ENCODE data around the gene LRRC4C. TPM values are rescaled to one million over a fixed set of nuclear protein-coding genes. Genes with fewer than 3 reads are reported as not detected.
"Not testable (repeated sequence)": the region's sequence is repeated elsewhere in the genome, so short reads cannot be mapped to it uniquely, and the experiment has no call there.

The LRRC4C gene
- total and polyA plus RNA-seq, 2 experiments from 2014 or later = 0.35 to 1.1 TPM

- peaks cover 37% of the 10 kb centered on the region for H3K4me1 Mint-ChIP-seq
- H3K4me3 Mint-ChIP-seq; H3K36me3 Mint-ChIP-seq (ENCODE audit: low read depth); H3K9me3 Mint-ChIP-seq; H2AFZ ChIP-seq; ATAC-seq; H3F3A ChIP-seq (replicated peaks; ENCODE audit: low read depth); H3K4me2 ChIP-seq; H3K79me2 ChIP-seq (replicated peaks; ENCODE audit: insufficient read depth); H4K20me1 ChIP-seq (replicated peaks; ENCODE audit: insufficient read depth); DNase-seq (ENCODE audit: low spot score); H3K27ac Mint-ChIP-seq; H3K36me3 ChIP-seq (ENCODE audit: insufficient read depth); H3K9me2 ChIP-seq (ENCODE audit: insufficient read depth); H3K27me3 Mint-ChIP-seq (ENCODE audit: insufficient read depth, low read depth, poor library complexity); H3K27ac ChIP-seq (ENCODE audit: low read depth); H3K27me3 ChIP-seq (ENCODE audit: insufficient read depth); H3K4me3 ChIP-seq: not testable (repeated sequence)
- peaks cover 30% of the 10 kb centered on the region for H3K4me1 ChIP-seq (ENCODE audit: insufficient read depth)
Measured at GRCh38 chr11:41019666-41020065, 439.8 kb downstream of the LRRC4C start.

- Histone ChIP-seq H3K36me3 (ENCODE audit: insufficient read depth) (no peaks in the 10 kb centered on the region), H3K4me2 (peak overlapping the region; percentile 54), H3K27me3 (ENCODE audit: insufficient read depth) (no peaks in the 10 kb centered on the region), H3K4me1 (ENCODE audit: insufficient read depth) (peaks cover 30% of the 10 kb centered on the region), H3K9me2 (ENCODE audit: insufficient read depth) (no peaks in the 10 kb centered on the region), H4K20me1 (replicated peaks; ENCODE audit: insufficient read depth) (no peaks in the 10 kb centered on the region), H3K27ac (ENCODE audit: low read depth) (no peak overlapping the region), H3K79me2 (replicated peaks; ENCODE audit: insufficient read depth) (no peaks in the 10 kb centered on the region), H3K4me3 (peak overlapping the region; percentile 2; the same call in 1 of the 2 replicates), H3F3A (replicated peaks; ENCODE audit: low read depth) (no peaks in the 10 kb centered on the region), H2AFZ (no peak overlapping the region)
- peaks cover 37% of the 10 kb centered on the region for H3K4me1 Mint-ChIP-seq
- peaks cover 4% of the 10 kb centered on the region; the same call in 2 of the 3 replicates for H3K36me3 Mint-ChIP-seq (ENCODE audit: low read depth)
- DNase-seq (ENCODE audit: low spot score) = peak; percentile 43
- no peaks in the 10 kb centered on the region; the same call in 2 of the 3 replicates for H3K9me3 Mint-ChIP-seq
- TF ChIP-seq EZH2 (IDR thresholded peaks at IDR 0.05; ENCODE audit: low read depth, unreplicated experiment) (no peak), CTCF (conservative IDR thresholded peaks at IDR 0.05; ENCODE audit: low read depth in 2 of 2) (no peak), POLR2AphosphoS5 (IDR thresholded peaks at IDR 0.05; ENCODE audit: low read depth) (no peak), ZNF462 (CRISPR knock-in tag; IDR thresholded peaks at IDR 0.05) (0 out of 2 replicates have a peak, but pooled peaks have one; percentile 40), EZH2phosphoT487 (IDR thresholded peaks at IDR 0.05; ENCODE audit: unreplicated experiment) (no peak), REST (IDR thresholded peaks at IDR 0.05; ENCODE audit: unreplicated experiment) (no peak), JUNB (IDR thresholded peaks at IDR 0.05; ENCODE audit: unreplicated experiment) (no peak), ZNF114 (CRISPR knock-in tag; IDR thresholded peaks at IDR 0.05) (no peak)
- H3K27me3 Mint-ChIP-seq (ENCODE audit: insufficient read depth, low read depth, poor library complexity) = no peaks in the 10 kb centered on the region
- peak; percentile 93 for ATAC-seq
- H3K27ac Mint-ChIP-seq = peak overlapping the region; percentile 76
- H3K4me3 Mint-ChIP-seq = peak overlapping the region; percentile 54
Measured at GRCh38 chr11:41018224-41018623, 441.2 kb downstream of the LRRC4C start.

All from GM23338 (cell line).